ACC112 (cell line): ENCODE results near the gene ART1.

Experiments used
- H2AFZ ChIP-seq: fragments of 200-600 bp; sonication (generic); one replicate; pipeline ENCODE4 v1.6.0; 2017; ENCODE audit warnings: antibody characterized with exemption, low read length; ENCODE audit not compliant: unreplicated experiment
- H3K27ac ChIP-seq: fragments of 200-600 bp; sonication (generic); 2 replicates; pipeline ENCODE4 v1.5.1; 2014; ENCODE audit warnings: low read depth, mild to moderate bottlenecking, antibody characterized with exemption, low read length, moderate library complexity
- H3K27me3 ChIP-seq: fragments of 200-600 bp; sonication (generic); 2 replicates; pipeline ENCODE4 v1.6.1; 2014; ENCODE audit warnings: mild to moderate bottlenecking, antibody characterized with exemption, low read length, moderate library complexity, mixed read lengths; ENCODE audit not compliant: insufficient read depth
- H3K36me3 ChIP-seq: fragments of 200-600 bp; sonication (generic); 2 replicates; pipeline ENCODE4 v1.6.1; 2016; ENCODE audit warnings: mild to moderate bottlenecking, antibody characterized with exemption, low read length, moderate library complexity, mixed read lengths; ENCODE audit not compliant: insufficient read depth
- H3K4me1 ChIP-seq: fragments of 200-600 bp; sonication (generic); one replicate; pipeline ENCODE4 v1.6.1; 2016; ENCODE audit warnings: low read length, mixed read lengths; ENCODE audit not compliant: insufficient read depth, unreplicated experiment, control insufficient read depth
- H3K4me3 ChIP-seq: fragments of 200-600 bp; sonication (generic); 2 replicates; pipeline ENCODE4 v1.5.1; 2014; ENCODE audit warnings: mild to moderate bottlenecking, low read depth, low read length
- H3K79me2 ChIP-seq: fragments of 200-600 bp; sonication (generic); one replicate; pipeline ENCODE4 v1.6.0; 2016; ENCODE audit warnings: low read length; ENCODE audit not compliant: control insufficient read depth, unreplicated experiment, insufficient read depth

ART1 gene

DNA sequence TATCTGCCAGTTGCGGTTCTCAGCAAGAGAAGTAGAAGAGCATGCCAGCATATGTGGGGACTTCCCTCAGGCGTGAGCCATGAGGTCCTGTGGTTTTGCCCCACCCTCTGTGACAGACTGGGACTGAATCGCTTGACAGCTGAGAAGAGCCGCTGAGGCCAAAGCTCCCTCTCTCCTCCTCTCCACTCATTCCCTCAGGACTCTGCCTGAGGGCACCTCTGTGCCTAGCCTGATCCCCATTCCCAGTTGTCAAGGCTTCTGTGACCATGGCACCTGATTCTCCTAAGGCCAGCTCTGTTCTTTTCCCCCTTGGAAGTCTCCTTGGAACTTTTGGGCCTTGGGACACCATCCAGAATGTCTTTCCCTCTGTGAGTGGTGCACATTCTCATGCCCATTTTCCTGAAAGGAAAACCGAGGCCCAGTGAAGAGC lies 30.2 kb upstream of the ART1 start:
- Histone ChIP-seq H3K4me1 (no peaks in the 10 kb centered on the region), H3K4me3 (no peak overlapping the region), H3K36me3 (no peaks in the 10 kb centered on the region), H3K79me2 (no peaks in the 10 kb centered on the region), H2AFZ (no peak overlapping the region), H3K27me3 (0 out of 2 replicates have a peak, but pooled peaks cover 6% of the 10 kb centered on the region), H3K27ac (no peak overlapping the region)

DNA sequence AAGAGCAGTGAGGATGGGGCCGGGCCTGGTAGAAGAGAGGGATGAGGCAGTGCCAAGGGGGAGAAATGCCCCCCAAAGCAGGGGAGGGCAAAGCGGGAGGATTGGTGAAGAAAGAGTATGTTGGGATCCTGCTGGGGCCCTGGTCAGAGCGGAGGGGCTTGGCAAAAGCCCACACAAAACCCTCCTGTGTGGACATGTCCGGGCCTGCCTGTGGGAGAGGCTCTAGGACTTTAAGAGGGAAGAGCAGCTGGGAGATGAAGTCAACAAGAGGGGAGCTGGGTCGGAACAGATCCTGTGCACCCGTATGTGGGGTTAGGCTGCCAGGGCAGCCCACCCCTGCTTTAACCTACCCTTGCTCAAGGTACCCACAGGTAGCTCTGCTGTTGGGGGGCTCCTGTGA lies 28.9 kb upstream of the ART1 start:
- Histone ChIP-seq H3K4me1 (no peaks in the 10 kb centered on the region), H3K27me3 (0 out of 2 replicates have a peak, but pooled peaks cover 6% of the 10 kb centered on the region), H3K79me2 (no peaks in the 10 kb centered on the region), H3K4me3 (no peak overlapping the region), H3K27ac (no peak overlapping the region), H3K36me3 (no peaks in the 10 kb centered on the region), H2AFZ (no peak overlapping the region)

DNA sequence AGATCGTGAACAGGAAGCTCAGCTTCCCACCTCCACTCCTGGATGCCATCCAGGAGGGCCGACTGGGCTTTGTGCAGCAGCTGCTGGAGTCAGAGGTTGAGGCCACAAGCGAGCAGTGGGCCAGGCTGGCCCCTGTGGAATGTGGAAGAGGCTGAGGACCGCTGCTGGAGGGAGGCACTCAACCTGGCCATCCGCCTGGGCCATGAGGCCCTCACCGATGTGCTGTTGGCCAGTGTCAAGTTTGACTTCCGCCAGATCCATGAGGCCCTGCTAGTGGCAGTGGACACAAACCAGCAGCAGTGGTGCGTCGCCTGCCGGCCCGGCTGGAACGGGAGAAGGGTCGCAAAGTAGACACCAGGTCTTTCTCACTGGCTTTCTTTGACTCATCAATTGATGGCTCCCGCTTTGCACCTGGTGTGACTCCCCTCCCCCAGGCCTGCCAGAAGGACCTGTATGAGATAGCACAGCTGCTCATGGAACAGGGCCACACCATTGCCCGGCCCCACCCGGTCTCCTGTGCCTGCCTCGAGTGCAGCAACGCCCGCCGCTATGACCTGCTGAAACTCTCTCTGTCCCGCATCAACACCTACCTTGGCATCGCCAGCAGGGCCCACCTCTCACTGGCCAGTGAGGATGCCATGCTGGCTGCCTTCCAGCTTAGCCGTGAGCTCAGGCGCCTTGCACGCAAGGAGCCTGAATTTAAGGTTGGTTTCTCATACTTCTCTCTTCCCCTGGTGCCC lies 28.0 kb upstream of the ART1 start:
- Histone ChIP-seq H2AFZ (no peak overlapping the region), H3K79me2 (no peaks in the 10 kb centered on the region), H3K27ac (no peak overlapping the region)

DNA sequence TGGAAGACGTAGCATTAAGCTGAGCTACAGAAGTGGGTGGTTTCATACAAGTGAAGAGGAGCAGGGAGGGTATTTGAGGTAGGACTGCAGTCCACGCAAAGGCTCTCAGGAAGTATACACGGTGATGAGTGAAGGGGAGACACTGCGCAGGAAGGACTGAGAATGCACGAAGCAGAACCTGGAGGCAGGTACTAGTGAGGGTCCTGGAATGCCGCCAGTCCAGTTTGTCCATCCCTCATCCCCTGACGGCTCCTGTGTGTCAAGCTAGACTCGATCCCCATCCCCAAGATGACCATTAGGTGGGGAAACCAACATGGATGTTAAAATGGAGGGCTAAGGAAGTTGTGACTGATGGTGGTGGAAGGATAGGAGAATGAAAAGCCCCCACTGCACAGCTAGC lies 26.9 kb upstream of the ART1 start:
- Histone ChIP-seq H2AFZ (no peak overlapping the region), H3K4me1 (no peaks in the 10 kb centered on the region), H3K79me2 (no peaks in the 10 kb centered on the region), H3K36me3 (no peaks in the 10 kb centered on the region), H3K27me3 (0 out of 2 replicates have a peak, but pooled peaks cover 8% of the 10 kb centered on the region), H3K4me3 (no peak overlapping the region), H3K27ac (no peak overlapping the region)

More for the DNA sequence above, 28.0 kb upstream of the ART1 start:
- Histone ChIP-seq H3K36me3 (no peaks in the 10 kb centered on the region), H3K4me3 (no peak overlapping the region), H3K27me3 (0 out of 2 replicates have a peak, but pooled peaks cover 7% of the 10 kb centered on the region), H3K4me1 (no peaks in the 10 kb centered on the region)

DNA sequence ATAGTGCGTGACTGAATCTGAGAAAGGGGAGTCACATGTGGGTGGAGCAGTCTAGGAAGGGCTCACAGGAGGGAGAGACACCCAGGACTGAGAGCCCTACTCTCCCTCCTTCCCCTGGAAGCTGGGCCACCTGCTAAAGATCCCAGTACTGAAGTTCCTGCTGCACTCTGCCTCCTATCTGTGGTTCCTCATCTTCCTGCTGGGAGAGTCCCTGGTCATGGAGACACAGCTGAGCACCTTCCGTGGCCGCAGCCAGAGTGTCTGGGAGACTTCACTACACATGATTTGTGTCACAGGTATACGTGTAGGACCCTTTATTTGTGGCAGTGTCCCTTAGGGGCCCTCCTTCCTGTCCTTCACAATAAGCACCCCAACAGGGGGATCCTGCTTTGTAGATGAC lies 22.4 kb upstream of the ART1 start:
- H3K79me2 ChIP-seq, result no peaks in the 10 kb centered on the region
- H3K4me1 ChIP-seq, result no peaks in the 10 kb centered on the region
- no peak overlapping the region for H3K4me3 ChIP-seq
- H3K27me3 ChIP-seq, result 0 out of 2 replicates have a peak, but pooled peaks cover 8% of the 10 kb centered on the region
- H3K27ac ChIP-seq, result no peak overlapping the region
- no peaks in the 10 kb centered on the region for H3K36me3 ChIP-seq
- H2AFZ ChIP-seq, result no peak overlapping the region

DNA sequence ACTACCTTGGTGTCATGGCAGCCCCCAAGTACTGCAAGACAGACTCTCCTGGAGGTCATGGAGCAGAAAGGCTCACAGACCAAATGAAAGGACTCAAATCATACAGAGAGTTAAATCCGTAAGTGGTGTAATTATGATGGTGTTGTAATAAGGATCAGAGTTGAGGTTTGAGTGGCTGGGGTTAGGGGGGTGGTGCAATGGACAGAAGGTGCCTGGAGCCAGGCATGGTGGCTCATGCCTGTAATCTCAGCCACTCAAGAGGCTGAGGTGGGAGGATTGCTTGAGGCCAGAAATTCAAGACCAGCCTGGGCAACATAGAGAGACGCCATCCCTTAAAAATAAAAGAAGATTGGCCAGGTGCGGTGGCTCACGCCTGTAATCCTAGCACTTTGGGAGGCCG lies 21.8 kb upstream of the ART1 start:
- H3K4me1 ChIP-seq, result no peaks in the 10 kb centered on the region
- 0 out of 2 replicates have a peak, but pooled peaks cover 8% of the 10 kb centered on the region for H3K27me3 ChIP-seq
- H3K4me3 ChIP-seq, result no peak overlapping the region
- H3K27ac ChIP-seq, result no peak overlapping the region
- no peak overlapping the region for H2AFZ ChIP-seq
- H3K79me2 ChIP-seq, result no peaks in the 10 kb centered on the region
- no peaks in the 10 kb centered on the region for H3K36me3 ChIP-seq

DNA sequence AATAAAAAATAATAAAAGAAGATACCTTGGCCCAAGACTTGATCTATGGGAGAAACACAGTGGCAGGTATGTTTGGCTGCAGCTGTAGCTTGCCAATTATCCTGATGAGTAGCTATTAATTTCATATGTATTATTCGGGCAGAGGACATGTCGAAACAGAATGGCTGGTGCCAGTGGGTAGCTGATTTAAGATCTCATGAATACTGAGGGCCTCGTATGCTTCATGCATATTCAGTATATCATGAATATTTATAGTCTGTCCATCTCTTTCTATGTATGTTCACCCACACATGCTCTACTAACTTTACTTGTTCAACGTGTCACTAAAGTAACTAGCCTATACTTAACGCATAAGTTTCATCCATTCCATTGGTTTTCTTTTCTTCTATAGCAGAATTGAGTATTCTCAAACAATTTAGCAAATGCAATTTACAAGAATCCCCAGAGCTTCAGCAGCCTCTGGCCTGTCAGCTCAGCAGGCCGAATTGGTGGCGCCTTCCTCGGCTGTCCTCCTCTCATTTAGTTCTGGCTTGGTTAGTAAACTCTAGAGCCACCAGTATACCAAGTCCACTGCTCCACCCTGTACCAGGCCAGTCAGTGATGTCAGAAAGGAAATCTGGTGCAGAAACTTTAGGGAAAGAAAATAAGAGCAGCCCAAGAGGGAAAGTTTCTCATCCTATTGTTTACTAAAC lies 21.0 kb upstream of the ART1 start:
- Histone ChIP-seq H3K4me1 (no peaks in the 10 kb centered on the region), H3K27ac (no peak overlapping the region), H3K27me3 (0 out of 2 replicates have a peak, but pooled peaks cover 8% of the 10 kb centered on the region), H3K4me3 (no peak overlapping the region), H2AFZ (no peak overlapping the region), H3K79me2 (no peaks in the 10 kb centered on the region), H3K36me3 (no peaks in the 10 kb centered on the region)

DNA sequence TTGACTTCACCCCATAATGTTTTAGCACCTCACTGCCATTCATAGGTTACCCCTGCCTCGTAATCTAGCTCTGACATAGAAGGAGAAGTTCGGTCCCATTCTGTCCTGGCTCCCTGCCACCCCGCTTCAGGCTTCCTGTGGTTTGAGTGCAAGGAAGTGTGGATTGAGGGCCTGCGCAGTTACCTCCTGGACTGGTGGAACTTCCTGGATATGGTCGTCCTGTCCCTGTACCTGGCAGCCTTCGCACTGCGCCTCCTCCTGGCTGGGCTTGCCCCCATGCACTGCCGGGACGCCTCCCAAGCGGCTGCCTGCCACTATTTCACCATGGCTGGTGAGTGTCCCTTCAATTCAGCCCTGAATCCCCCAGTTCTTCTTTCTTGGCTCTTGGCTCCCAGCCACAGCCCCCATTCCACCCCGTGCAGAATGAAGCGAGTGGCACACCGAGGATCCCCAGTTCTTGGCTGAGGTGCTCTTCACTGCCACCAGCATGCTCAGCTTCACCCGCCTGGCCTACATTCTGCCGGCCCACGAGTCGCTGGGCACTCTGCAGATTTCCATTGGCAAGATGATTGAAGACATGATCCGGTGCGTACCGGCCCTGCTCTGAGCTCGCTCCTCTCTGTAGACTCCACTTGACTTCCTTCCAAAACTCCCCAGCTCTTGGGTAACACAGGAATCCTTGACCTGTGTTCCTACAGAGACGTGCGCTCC lies 18.5 kb upstream of the ART1 start:
- Histone ChIP-seq H3K4me3 (no peak overlapping the region), H3K27ac (no peak overlapping the region), H3K36me3 (no peaks in the 10 kb centered on the region), H3K4me1 (no peaks in the 10 kb centered on the region), H2AFZ (no peak overlapping the region), H3K79me2 (no peaks in the 10 kb centered on the region), H3K27me3 (0 out of 2 replicates have a peak, but pooled peaks cover 6% of the 10 kb centered on the region)

DNA sequence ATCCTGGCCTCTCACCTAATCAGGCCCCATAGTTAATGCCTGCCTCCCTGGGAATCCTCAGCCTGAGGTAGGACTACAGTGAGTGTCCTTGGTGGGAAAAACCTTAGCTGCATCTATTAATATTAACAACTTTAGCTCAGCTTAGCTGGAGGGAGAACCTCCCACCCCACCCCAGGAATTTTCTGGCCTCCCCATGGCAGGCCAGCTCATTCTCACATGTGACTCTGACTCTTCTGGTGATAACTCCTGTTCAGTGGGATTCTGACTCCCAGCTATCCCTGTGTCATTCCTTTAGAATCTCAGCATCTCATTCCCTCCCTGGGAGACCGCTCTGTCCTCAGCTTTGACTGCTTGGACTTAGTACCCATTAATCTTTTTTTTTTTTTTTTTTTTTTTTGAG lies 17.6 kb upstream of the ART1 start:
- H3K4me1 ChIP-seq, result no peaks in the 10 kb centered on the region
- no peaks in the 10 kb centered on the region for H3K79me2 ChIP-seq
- H3K4me3 ChIP-seq, result no peak overlapping the region
- H3K27ac ChIP-seq, result no peak overlapping the region
- no peak overlapping the region for H2AFZ ChIP-seq
- H3K36me3 ChIP-seq, result no peaks in the 10 kb centered on the region
- H3K27me3 ChIP-seq, result 0 out of 2 replicates have a peak, but pooled peaks cover 4% of the 10 kb centered on the region

DNA sequence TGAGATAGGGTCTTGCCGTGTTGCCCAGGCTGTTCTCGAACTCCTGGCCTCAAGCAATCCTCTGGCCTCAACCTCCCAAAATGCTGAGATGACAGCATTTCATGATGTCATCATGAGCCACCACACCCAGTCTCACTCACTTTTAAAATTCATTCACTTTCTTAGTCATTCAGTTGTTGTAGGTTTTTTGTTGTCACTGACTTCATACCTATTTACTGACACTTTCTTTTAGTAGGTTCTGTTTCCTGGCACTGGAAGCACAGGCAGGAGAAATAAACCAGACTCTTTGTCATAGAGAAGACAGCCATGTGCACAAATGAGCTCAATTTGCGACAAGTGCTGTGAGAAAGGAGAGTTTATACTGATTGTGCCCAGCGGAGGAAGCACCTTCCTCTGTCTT lies 13.6 kb upstream of the ART1 start:
- Histone ChIP-seq H3K4me1 (no peaks in the 10 kb centered on the region), H2AFZ (no peak overlapping the region), H3K79me2 (no peaks in the 10 kb centered on the region), H3K4me3 (no peak overlapping the region), H3K27ac (no peak overlapping the region), H3K36me3 (no peaks in the 10 kb centered on the region), H3K27me3 (0 out of 2 replicates have a peak, but pooled peaks cover 6% of the 10 kb centered on the region)
